Mesendoderm (in vitro differentiated cells): ENCODE measurements around the gene SPIN2A. TPM values are rescaled to one million over a fixed set of nuclear protein-coding genes. Genes with fewer than 3 reads are reported as not detected.
A peak's percentile ranks its signal among the peaks of the same experiment; 100 is the strongest.
"Not testable (repeated sequence)": the region's sequence is repeated elsewhere in the genome, so short reads cannot be mapped to it uniquely, and the experiment has no call there.

Experiments
- DNase-seq: peaks from one replicate; pipeline ENCODE4 v3.0.0; 2013
- H2AK5ac ChIP-seq: 2 replicates; pipeline ENCODE4 v1.6.1; 2013; ENCODE audit warnings: low read length, inconsistent platforms
- H2BK120ac ChIP-seq: 2 replicates; pipeline ENCODE4 v1.6.1; 2013; ENCODE audit warnings: low read depth, mild to moderate bottlenecking, low read length, moderate library complexity, mixed read lengths
- H2BK15ac ChIP-seq: replicated peaks from 2 replicates; pipeline ENCODE4 v1.6.1; 2013; ENCODE audit warnings: low read depth, mild to moderate bottlenecking, moderate library complexity
- H2BK5ac ChIP-seq: 2 replicates; pipeline ENCODE4 v1.6.1; 2013; ENCODE audit warnings: low read length, inconsistent platforms
- H3K18ac ChIP-seq: 2 replicates; pipeline ENCODE4 v1.6.1; 2013; ENCODE audit warnings: mild to moderate bottlenecking, low read length, mixed read lengths
- H3K23ac ChIP-seq: one replicate; pipeline ENCODE4 v1.6.1; 2013; ENCODE audit warnings: low read length
- H3K27ac ChIP-seq: 2 replicates; pipeline ENCODE4 v1.5.1; 2013; ENCODE audit warnings: low read depth, mild to moderate bottlenecking, inconsistent platforms, low read length, moderate library complexity
- H3K27me3 ChIP-seq: 2 replicates; pipeline ENCODE4 v1.6.1; 2013; ENCODE audit warnings: low read length, control low read depth, mild to moderate bottlenecking, inconsistent platforms; ENCODE audit not compliant: insufficient read depth, poor library complexity
- H3K36me3 ChIP-seq: 2 replicates; pipeline ENCODE4 v1.6.1; 2013; ENCODE audit warnings: low read length, inconsistent platforms; ENCODE audit not compliant: control insufficient read depth, insufficient read depth
- H3K4ac ChIP-seq: one replicate; pipeline ENCODE4 v1.6.1; 2013; ENCODE audit warnings: low read depth, mild to moderate bottlenecking, low read length, moderate library complexity
- H3K4me1 ChIP-seq: 2 replicates; pipeline ENCODE4 v1.6.1; 2013; ENCODE audit warnings: low read depth, low read length, inconsistent platforms; ENCODE audit not compliant: control insufficient read depth
- H3K4me2 ChIP-seq: 2 replicates; pipeline ENCODE4 v1.6.1; 2013; ENCODE audit warnings: low read length
- H3K4me3 ChIP-seq: 2 replicates; pipeline ENCODE4 v1.5.1; 2013; ENCODE audit warnings: mild to moderate bottlenecking, low read length
- H3K56ac ChIP-seq: one replicate; pipeline ENCODE4 v1.6.1; 2013; ENCODE audit warnings: low read length
- H3K79me1 ChIP-seq: 2 replicates; pipeline ENCODE4 v1.6.1; 2013; ENCODE audit warnings: low read length, inconsistent platforms
- H3K79me2 ChIP-seq: 2 replicates; pipeline ENCODE4 v1.6.1; 2013; ENCODE audit warnings: mild to moderate bottlenecking, low read length; ENCODE audit not compliant: control insufficient read depth, insufficient read depth
- H3K9ac ChIP-seq: 2 replicates; pipeline ENCODE4 v1.6.1; 2013; ENCODE audit warnings: low read length, inconsistent platforms
- H4K5ac ChIP-seq: one replicate; pipeline ENCODE4 v1.6.1; 2013; ENCODE audit warnings: low read length
- H4K8ac ChIP-seq: one replicate; pipeline ENCODE4 v1.6.1; 2013; ENCODE audit warnings: low read depth, mild to moderate bottlenecking, control low read depth, low read length, moderate library complexity
- WGBS: extraction: QIAGEN DNeasy Blood & Tissue Kit; methylation state at CpG from one replicate; pipeline ENCODE4 v1.1.7; 2013; ENCODE audit warnings: low lambda C conversion rate, missing lambda C conversion rate; ENCODE audit not compliant: insufficient coverage; ENCODE audit errors: extremely low coverage; 5-methylcytosine and 5-hydroxymethylcytosine counted together
- polyA plus RNA-seq, 2 experiments: library from polyadenylated mRNA; stranded (reverse); fragments of 200-250 nt; gene quantifications; one replicate each; pipeline ENCODE4 v1.2.3, GENCODE V29; 2013

Gene SPIN2A
- polyA plus RNA-seq (2013, experiment 1 of 2), result 2.3 TPM
- polyA plus RNA-seq (2013, experiment 2 of 2), result 2.1 TPM

GRCh38 chrX:57137073-57137472 lies at the start of gene SPIN2A:
Gene SPIN2A, minus strand, starts transcription at chrX:57137397. Its CDS starts 800 bp downstream, at chrX:57136597.
- Histone ChIP-seq H3K4me2 (peak within 1 kb of the TSS; percentile 50), H3K56ac (peak within 1 kb of the TSS; percentile 84), H3K9ac (peak within 1 kb of the TSS; percentile 66), H3K23ac (peak within 1 kb of the TSS; percentile 89), H3K27ac (peak within 1 kb of the TSS; percentile 67), H3K18ac (peak within 1 kb of the TSS; percentile 76), H3K4me3 (peak within 1 kb of the TSS; percentile 17)
- H2BK15ac ChIP-seq, H3K4ac ChIP-seq, H4K8ac ChIP-seq, H3K79me1 ChIP-seq, H4K5ac ChIP-seq, H2AK5ac ChIP-seq, H3K4me1 ChIP-seq, H3K27me3 ChIP-seq, H2BK120ac ChIP-seq, H2BK5ac ChIP-seq, H3K36me3 ChIP-seq, H3K79me2 ChIP-seq: not testable (repeated sequence)
- no CpG with 5 or more reads among the region's 27 CpGs for WGBS
- DNase-seq, result peak; percentile 80

GRCh38 chrX:57178605-57179004 lies 41.4 kb upstream of the SPIN2A start:
- Histone ChIP-seq H3K36me3 (no peaks in the 10 kb centered on the region), H3K9ac (no peak overlapping the region), H2BK15ac (no peak overlapping the region), H3K27ac (no peak overlapping the region), H3K4me1 (no peaks in the 10 kb centered on the region), H3K23ac (no peak overlapping the region), H4K8ac (no peak overlapping the region), H3K79me1 (no peaks in the 10 kb centered on the region), H4K5ac (no peak overlapping the region), H3K4me2 (no peak overlapping the region), H3K4me3 (no peak overlapping the region), H2BK5ac (no peak overlapping the region), H3K79me2 (no peaks in the 10 kb centered on the region), H2BK120ac (no peak overlapping the region), H2AK5ac (no peak overlapping the region), H3K4ac (no peak overlapping the region), H3K56ac (no peak overlapping the region), H3K27me3 (no peaks in the 10 kb centered on the region), H3K18ac (no peak overlapping the region)
- DNase-seq, result no peak

GRCh38 chrX:57177070-57177469 lies 39.9 kb upstream of the SPIN2A start:
- Histone ChIP-seq H4K8ac (no peak overlapping the region), H2AK5ac (no peak overlapping the region), H2BK120ac (no peak overlapping the region), H3K27ac (no peak overlapping the region), H3K56ac (no peak overlapping the region), H3K27me3 (no peaks in the 10 kb centered on the region), H3K36me3 (no peaks in the 10 kb centered on the region), H3K9ac (no peak overlapping the region), H3K4me1 (no peaks in the 10 kb centered on the region), H3K79me1 (no peaks in the 10 kb centered on the region), H4K5ac (no peak overlapping the region), H3K23ac (no peak overlapping the region), H2BK15ac (no peak overlapping the region), H3K4me3 (no peak overlapping the region), H3K4me2 (no peak overlapping the region), H3K4ac (no peak overlapping the region), H3K79me2 (no peaks in the 10 kb centered on the region), H2BK5ac (no peak overlapping the region), H3K18ac (no peak overlapping the region)
- WGBS, result no CpG with 5 or more reads among the region's 1 CpG
- DNase-seq, result peak; percentile 86

GRCh38 chrX:57172544-57172943 lies 35.3 kb upstream of the SPIN2A start:
- Histone ChIP-seq H2BK15ac (no peak overlapping the region), H3K4me1 (no peaks in the 10 kb centered on the region), H4K8ac (no peak overlapping the region), H4K5ac (no peak overlapping the region), H3K4ac (no peak overlapping the region), H3K79me1 (no peaks in the 10 kb centered on the region), H3K4me2 (no peak overlapping the region), H3K79me2 (no peaks in the 10 kb centered on the region), H3K18ac (no peak overlapping the region), H2AK5ac (no peak overlapping the region), H3K27ac (no peak overlapping the region), H2BK120ac (no peak overlapping the region), H2BK5ac (no peak overlapping the region), H3K56ac (no peak overlapping the region), H3K23ac (no peak overlapping the region), H3K4me3 (no peak overlapping the region), H3K9ac (no peak overlapping the region), H3K36me3 (no peaks in the 10 kb centered on the region), H3K27me3 (no peaks in the 10 kb centered on the region)
- DNase-seq, result no peak
- WGBS, result no CpG with 5 or more reads among the region's 6 CpGs

- Histone ChIP-seq H3K4me1 (no peaks in the 10 kb centered on the region), H3K79me1 (no peaks in the 10 kb centered on the region), H3K79me2 (no peaks in the 10 kb centered on the region), H2BK5ac (no peak overlapping the region), H3K4ac (no peak overlapping the region), H2AK5ac (no peak overlapping the region), H3K27ac (no peak overlapping the region), H4K5ac (no peak overlapping the region), H3K9ac (no peak overlapping the region), H4K8ac (no peak overlapping the region), H3K27me3 (no peaks in the 10 kb centered on the region), H3K4me2 (no peak overlapping the region), H3K36me3 (no peaks in the 10 kb centered on the region), H3K23ac (no peak overlapping the region), H3K4me3 (no peak overlapping the region), H3K18ac (no peak overlapping the region), H2BK120ac (no peak overlapping the region), H3K56ac (no peak overlapping the region), H2BK15ac (no peak overlapping the region)
- DNase-seq, result peak; percentile 74
- no CpG with 5 or more reads among the region's 5 CpGs for WGBS
Measured at GRCh38 chrX:57156397-57157049, 19.3 kb upstream of the SPIN2A start.

GRCh38 chrX:57155171-57155570 lies 18.0 kb upstream of the SPIN2A start:
- Histone ChIP-seq H3K79me1 (no peaks in the 10 kb centered on the region), H3K23ac (no peak overlapping the region), H4K8ac (no peak overlapping the region), H3K4ac (no peak overlapping the region), H2AK5ac (no peak overlapping the region), H3K18ac (no peak overlapping the region), H3K4me1 (no peaks in the 10 kb centered on the region), H2BK15ac (no peak overlapping the region), H4K5ac (no peak overlapping the region), H2BK5ac (no peak overlapping the region), H3K79me2 (no peaks in the 10 kb centered on the region), H3K27me3 (no peaks in the 10 kb centered on the region), H3K4me3 (no peak overlapping the region), H3K56ac (no peak overlapping the region), H2BK120ac (no peak overlapping the region), H3K27ac (no peak overlapping the region), H3K36me3 (no peaks in the 10 kb centered on the region), H3K4me2 (no peak overlapping the region), H3K9ac (no peak overlapping the region)
- peak; percentile 16 for DNase-seq
- WGBS, result no CpG with 5 or more reads among the region's 2 CpGs
